Breast epithelium (tissue), 3 donors: ENCODE data around the gene FAAP24.
"Not testable (repeated sequence)": the region's sequence is repeated elsewhere in the genome, so short reads cannot be mapped to it uniquely, and the experiment has no call there.

Experiments used
- CTCF ChIP-seq, 3 donors: fragments of 450-650 bp; IDR thresholded peaks; one replicate each; pipeline ENCODE4 v1.5.1; 2016 to 2017; ENCODE audit warnings: antibody characterized with exemption in 3 of 3, mild to moderate bottlenecking in 3 of 3, moderate library complexity in 3 of 3
- POLR2A ChIP-seq: fragments of 450-650 bp; IDR thresholded peaks from one replicate; pipeline ENCODE4 v1.6.1; 2016; ENCODE audit warnings: antibody characterized with exemption, mild to moderate bottlenecking, moderate library complexity
- POLR2AphosphoS5 ChIP-seq, 3 donors: sonication (generic); formaldehyde crosslinking; IDR thresholded peaks; one replicate each; pipeline ENCODE4 v1.6.1; 2017; ENCODE audit warnings: antibody characterized with exemption in 3 of 3

- not testable (repeated sequence) for TF ChIP-seq POLR2AphosphoS5 (IDR thresholded peaks at IDR 0.05); CTCF (IDR thresholded peaks at IDR 0.05); POLR2A
Measured at GRCh38 chr19:33003424-33004024, 31.5 kb downstream of the FAAP24 start.
